ENCODE results near the gene GALNT9. TPM values are rescaled to one million over a fixed set of nuclear protein-coding genes. Genes with fewer than 3 reads are reported as not detected.

The GALNT9 gene
- total RNA-seq, 1 experiment from 2014 or later = 0.54 TPM

- Mint-ChIP-seq H3K4me3 (ENCODE audit: low read depth, unreplicated experiment) (no peak overlapping the region), H3K27me3 (ENCODE audit: unreplicated experiment) (peaks cover 31% of the 10 kb centered on the region), H3K27ac (ENCODE audit: unreplicated experiment) (no peak overlapping the region), H3K9me3 (ENCODE audit: low read depth, unreplicated experiment) (peaks cover 3% of the 10 kb centered on the region), H3K36me3 (ENCODE audit: insufficient read depth, unreplicated experiment) (no peaks in the 10 kb centered on the region), H3K4me1 (ENCODE audit: low read depth, unreplicated experiment) (no peaks in the 10 kb centered on the region)
- intact Hi-C loops (cut with micrococcal nuclease; ENCODE audit: unreplicated experiment) = no loop called here
- no peak for TF ChIP-seq CTCF (IDR thresholded peaks at IDR 0.05; ENCODE audit: unreplicated experiment)
- BruUV-seq (replicated peaks) = no TSS peak
- DNase-seq = no peak
- CTCF ChIA-PET = no interaction called here
These were observed 7.3 kb upstream of the GALNT9 start for GRCh38 chr12:132336451-132337413.

- Mint-ChIP-seq H3K4me3 (ENCODE audit: low read depth, unreplicated experiment) (no peak overlapping the region), H3K27me3 (ENCODE audit: unreplicated experiment) (peaks cover 30% of the 10 kb centered on the region), H3K4me1 (ENCODE audit: low read depth, unreplicated experiment) (no peaks in the 10 kb centered on the region), H3K9me3 (ENCODE audit: low read depth, unreplicated experiment) (peaks cover 9% of the 10 kb centered on the region), H3K36me3 (ENCODE audit: insufficient read depth, unreplicated experiment) (no peaks in the 10 kb centered on the region), H3K27ac (ENCODE audit: unreplicated experiment) (no peak overlapping the region)
- no peak for DNase-seq
- BruUV-seq (replicated peaks) = no TSS peak
- CTCF ChIA-PET = no interaction called here
- intact Hi-C loops (cut with micrococcal nuclease; ENCODE audit: unreplicated experiment) = no loop called here
- no peak for TF ChIP-seq CTCF (IDR thresholded peaks at IDR 0.05; ENCODE audit: unreplicated experiment)
These were observed 5.9 kb upstream of the GALNT9 start for GRCh38 chr12:132335179-132335756.

GRCh38 chr12:132333766-132334165, 4.4 kb upstream of the GALNT9 start:
- intact Hi-C loops (cut with micrococcal nuclease; ENCODE audit: unreplicated experiment) = no loop called here
- H3K27me3 Mint-ChIP-seq (ENCODE audit: unreplicated experiment) = peaks cover 32% of the 10 kb centered on the region
- no TSS peak for BruUV-seq (replicated peaks)
- no peak for DNase-seq
- peaks cover 9% of the 10 kb centered on the region for H3K9me3 Mint-ChIP-seq (ENCODE audit: low read depth, unreplicated experiment)
- TF ChIP-seq CTCF (IDR thresholded peaks at IDR 0.05; ENCODE audit: unreplicated experiment) = no peak
- no peak overlapping the region for H3K4me3 Mint-ChIP-seq (ENCODE audit: low read depth, unreplicated experiment)
- CTCF ChIA-PET = no interaction called here
- no peaks in the 10 kb centered on the region for H3K4me1 Mint-ChIP-seq (ENCODE audit: low read depth, unreplicated experiment)
- H3K27ac Mint-ChIP-seq (ENCODE audit: unreplicated experiment) = no peak overlapping the region
- no peaks in the 10 kb centered on the region for H3K36me3 Mint-ChIP-seq (ENCODE audit: insufficient read depth, unreplicated experiment)

GRCh38 chr12:132333273-132333672, 3.9 kb upstream of the GALNT9 start:
- peaks cover 9% of the 10 kb centered on the region for H3K9me3 Mint-ChIP-seq (ENCODE audit: low read depth, unreplicated experiment)
- no peak overlapping the region for H3K4me3 Mint-ChIP-seq (ENCODE audit: low read depth, unreplicated experiment)
- TF ChIP-seq CTCF (IDR thresholded peaks at IDR 0.05; ENCODE audit: unreplicated experiment) = no peak
- no TSS peak for BruUV-seq (replicated peaks)
- no peaks in the 10 kb centered on the region for H3K4me1 Mint-ChIP-seq (ENCODE audit: low read depth, unreplicated experiment)
- H3K27me3 Mint-ChIP-seq (ENCODE audit: unreplicated experiment) = peaks cover 35% of the 10 kb centered on the region
- intact Hi-C loops (cut with micrococcal nuclease; ENCODE audit: unreplicated experiment) = no loop called here
- CTCF ChIA-PET = no interaction called here
- H3K27ac Mint-ChIP-seq (ENCODE audit: unreplicated experiment) = no peak overlapping the region
- no peak for DNase-seq
- no peaks in the 10 kb centered on the region for H3K36me3 Mint-ChIP-seq (ENCODE audit: insufficient read depth, unreplicated experiment)

Data from Calu3 (cell line).